ENCODE results near the gene LSM12. TPM values are rescaled to one million over a fixed set of nuclear protein-coding genes. Genes with fewer than 3 reads are reported as not detected.

LSM12 gene
- total RNA-seq, 1 experiment from 2014 or later, result 128 TPM

GRCh38 chr17:44006272-44006597 is 60.2 kb downstream of the LSM12 start:
- no peaks in the 10 kb centered on the region for H3K79me1 ChIP-seq (ENCODE audit: insufficient read depth, low read depth, low read length, poor library complexity, severe bottlenecking)
- no peak overlapping the region for H2BK5ac ChIP-seq (ENCODE audit: insufficient read length, low read length)
- Mint-ChIP-seq H3K27me3 (ENCODE audit: low read depth) (peaks cover 33% of the 10 kb centered on the region), H3K4me3 (peak overlapping the region; percentile 77 to 89), H3K4me1 (peaks cover 19 to 30% of the 10 kb centered on the region in 2 experiments), H3K27ac (peak overlapping the region in 1 of 3 experiments; percentile 92; a peak in 3 of 7 replicates), H3K36me3 (ENCODE audit: insufficient read depth in 1 of 3, low read depth in 3 of 3) (peaks cover 7 to 13% (median 9%) of the 10 kb centered on the region in 3 experiments; a peak in 6 of 7 replicates), H3K9me3 (no peaks in the 10 kb centered on the region)
- no peak overlapping the region for H3T11ph ChIP-seq (ENCODE audit: low read length)
- H4K20me1 ChIP-seq (ENCODE audit: control insufficient read depth, insufficient read depth, insufficient read length), result peaks cover 6% of the 10 kb centered on the region
- H3K9me3 ChIP-seq (ENCODE audit: control insufficient read depth, low read depth, low read length), result no peaks in the 10 kb centered on the region
- no peak overlapping the region for H4K8ac ChIP-seq (replicated peaks; ENCODE audit: insufficient read length, low read depth, low read length)
- H3K18ac ChIP-seq (ENCODE audit: insufficient read length, low read depth, low read length), result peak overlapping the region; percentile 58
- H2BK12ac ChIP-seq (ENCODE audit: insufficient read length, low read depth, low read length), result no peak overlapping the region
- WGBS (ENCODE audit: extremely low coverage, insufficient read length, low lambda C conversion rate), result no CpG with 5 or more reads among the region's 21 CpGs
- H3K4ac ChIP-seq (ENCODE audit: low read depth, low read length), result no peak overlapping the region
- no peak for DNase-seq
- H3K4me2 ChIP-seq (ENCODE audit: insufficient read depth, insufficient read length, low read length), result peak overlapping the region; percentile 76
- H2BK15ac ChIP-seq (ENCODE audit: low read depth, low read length), result no peak overlapping the region
- TF ChIP-seq CTCF (conservative IDR thresholded peaks at IDR 0.05), result no peak
- no peak overlapping the region for H2AFZ ChIP-seq (ENCODE audit: low read length)
- no peaks in the 10 kb centered on the region for H3K79me2 ChIP-seq (ENCODE audit: insufficient read depth, low read length)
- H3K23ac ChIP-seq (ENCODE audit: insufficient read length, low read depth, low read length), result no peak overlapping the region
- H3K14ac ChIP-seq (ENCODE audit: insufficient read depth, low read length), result peak overlapping the region; percentile 22; the same call in 1 of the 2 replicates
- no peak overlapping the region for H2AK5ac ChIP-seq (ENCODE audit: insufficient read length, low read length)
- H3K4me1 ChIP-seq (ENCODE audit: insufficient read depth, low read length), result peaks cover 3% of the 10 kb centered on the region; the same call in 1 of the 2 replicates
- H4K5ac ChIP-seq (ENCODE audit: insufficient read length, low read depth, low read length), result no peak overlapping the region
- no peak overlapping the region for H2BK120ac ChIP-seq (ENCODE audit: low read depth, low read length, poor library complexity, severe bottlenecking)
- H3K9ac ChIP-seq (ENCODE audit: extremely low read depth, insufficient read length, low read length), result peak overlapping the region; percentile 27
- H3K27me3 ChIP-seq (ENCODE audit: insufficient read depth, low read length), result no peaks in the 10 kb centered on the region; the same call in 1 of the 2 replicates
- no peak overlapping the region for H4K91ac ChIP-seq (ENCODE audit: insufficient read length, low read depth, low read length)
- no peak overlapping the region for H2BK20ac ChIP-seq (ENCODE audit: low read depth, low read length, poor library complexity, severe bottlenecking)
- no peak overlapping the region for H3K27ac ChIP-seq (ENCODE audit: insufficient read length, low read depth, low read length)
- H3K56ac ChIP-seq (ENCODE audit: insufficient read length, low read depth, low read length), result no peak overlapping the region
- peaks cover 35% of the 10 kb centered on the region for H3K23me2 ChIP-seq (ENCODE audit: insufficient read length, low read depth, low read length, poor library complexity, severe bottlenecking)

Measured in H9 (cell line).